HEK293 (cell line): ENCODE results near the gene KIF21A.

ENCODE experiments used
- CTCF ChIA-PET: fragments of 350-600 bp; formaldehyde crosslinking; extraction: SDS; loops from one replicate; lab custom pipeline; 2021; ENCODE audit warnings: antibody characterized with exemption; lab: Yijun Ruan, JAX
- POLR2A ChIA-PET: fragments of 300-600 bp; formaldehyde crosslinking; extraction: SDS; loops from one replicate; lab custom pipeline; 2020; ENCODE audit warnings: antibody characterized with exemption, inconsistent platforms; lab: Yijun Ruan, JAX
- H3K27ac ChIP-seq: fragments of 200-500 bp; sonication (Bioruptor generic); 2 replicates; pipeline ENCODE4 v1.5.1; 2014; ENCODE audit warnings: low read depth, low read length, control low read depth, inconsistent platforms; ENCODE audit errors: extremely low read depth
- H3K36me3 ChIP-seq, 2 experiments: fragments of 200-500 bp in 1 of 2; sonication (Bioruptor generic) in 1 of 2; 1 replicate in 1 of 2; 2 replicates in 1 of 2; pipeline ENCODE4 v1.5.1; 2014 to 2017; ENCODE audit warnings: inconsistent platforms in 2 of 2, low read length in 2 of 2; ENCODE audit not compliant: control insufficient read depth in 2 of 2, insufficient read depth in 1 of 2
- H3K4me1 ChIP-seq: fragments of 200-500 bp; sonication (Bioruptor generic); 2 replicates; pipeline ENCODE4 v1.5.1; 2014; ENCODE audit warnings: mild to moderate bottlenecking, low read length, inconsistent platforms; ENCODE audit not compliant: control insufficient read depth, insufficient read depth
- H3K4me3 ChIP-seq: 2 replicates; pipeline ENCODE4 v1.5.1; 2011; ENCODE audit warnings: low read depth, mild to moderate bottlenecking, control low read depth, low read length, moderate library complexity
- H3K9me3 ChIP-seq: fragments of 200-500 bp; sonication (Bioruptor generic); 2 replicates; pipeline ENCODE4 v1.5.1; 2014; ENCODE audit warnings: low read depth, low read length, inconsistent platforms; ENCODE audit not compliant: control insufficient read depth, insufficient read depth
- BCL11B ChIP-seq: fragments of 450-650 bp; formaldehyde crosslinking; IDR thresholded peaks from 2 replicates; pipeline ENCODE4 v1.5.1; 2016; ENCODE audit warnings: low read depth, missing biosample characterization, missing genetic modification characterization
- HIC1 ChIP-seq: fragments of 450-650 bp; formaldehyde crosslinking; IDR thresholded peaks from 2 replicates; pipeline ENCODE4 v1.5.1; 2016; ENCODE audit warnings: missing biosample characterization, missing genetic modification characterization
- KLF1 ChIP-seq: fragments of 450-650 bp; formaldehyde crosslinking; IDR thresholded peaks from 2 replicates; pipeline ENCODE4 v1.5.1; 2016; ENCODE audit warnings: missing biosample characterization, missing genetic modification characterization
- KLF10 ChIP-seq: fragments of 450-650 bp; IDR thresholded peaks from 2 replicates; pipeline ENCODE4 v1.5.1; 2018; ENCODE audit warnings: missing biosample characterization, mild to moderate bottlenecking, missing genetic modification characterization
- MZF1 ChIP-seq: fragments of 450-650 bp; formaldehyde crosslinking; IDR thresholded peaks from 2 replicates; pipeline ENCODE4 v1.5.1; 2017; ENCODE audit warnings: missing biosample characterization, missing genetic modification characterization, borderline replicate concordance
- PRDM1 ChIP-seq: fragments of 450-650 bp; formaldehyde crosslinking; IDR thresholded peaks from 2 replicates; pipeline ENCODE4; 2016; ENCODE audit warnings: missing biosample characterization, missing genetic modification characterization
- SALL2 ChIP-seq: fragments of 450-650 bp; formaldehyde crosslinking; IDR thresholded peaks from 2 replicates; pipeline ENCODE4 v1.5.0; 2017; ENCODE audit warnings: missing biosample characterization, mild to moderate bottlenecking, missing genetic modification characterization, borderline replicate concordance
- WT1 ChIP-seq: fragments of 450-650 bp; formaldehyde crosslinking; IDR thresholded peaks from 2 replicates; pipeline ENCODE4 v1.5.1; 2016; ENCODE audit warnings: missing biosample characterization, missing genetic modification characterization
- YY2 ChIP-seq: fragments of 450-650 bp; formaldehyde crosslinking; IDR thresholded peaks from 2 replicates; pipeline ENCODE4 v1.5.1; 2016; ENCODE audit warnings: missing biosample characterization, missing genetic modification characterization
- ZBTB20 ChIP-seq: fragments of 450-650 bp; formaldehyde crosslinking; IDR thresholded peaks from 2 replicates; pipeline ENCODE4 v1.5.1; 2016; ENCODE audit warnings: missing biosample characterization, missing genetic modification characterization
- ZNF121 ChIP-seq: fragments of 450-650 bp; formaldehyde crosslinking; IDR thresholded peaks from 2 replicates; pipeline ENCODE4 v1.5.1; 2016; ENCODE audit warnings: missing biosample characterization, missing genetic modification characterization
- ZNF169 ChIP-seq: fragments of 450-650 bp; formaldehyde crosslinking; IDR thresholded peaks from 2 replicates; pipeline ENCODE4 v1.5.1; 2016; ENCODE audit warnings: missing biosample characterization, missing genetic modification characterization
- ZNF174 ChIP-seq: fragments of 450-650 bp; formaldehyde crosslinking; IDR thresholded peaks from 2 replicates; pipeline ENCODE4 v1.5.0; 2017; ENCODE audit warnings: missing biosample characterization, mild to moderate bottlenecking, missing genetic modification characterization
- ZNF175 ChIP-seq: fragments of 450-650 bp; formaldehyde crosslinking; IDR thresholded peaks from 2 replicates; pipeline ENCODE4 v1.5.1; 2016; ENCODE audit warnings: missing biosample characterization, missing genetic modification characterization
- ZNF214 ChIP-seq: fragments of 450-650 bp; formaldehyde crosslinking; IDR thresholded peaks from 2 replicates; pipeline ENCODE4 v1.5.1; 2017; ENCODE audit warnings: missing biosample characterization, mild to moderate bottlenecking, missing genetic modification characterization, borderline replicate concordance
- ZNF311 ChIP-seq: fragments of 450-650 bp; formaldehyde crosslinking; IDR thresholded peaks from 2 replicates; pipeline ENCODE4 v1.5.1; 2017; ENCODE audit warnings: missing biosample characterization, missing genetic modification characterization, borderline replicate concordance
- ZNF335 ChIP-seq: fragments of 450-650 bp; formaldehyde crosslinking; conservative IDR thresholded peaks from 2 replicates; pipeline ENCODE4 v1.5.1; 2016; ENCODE audit warnings: missing biosample characterization, missing genetic modification characterization
- ZNF394 ChIP-seq: fragments of 450-650 bp; formaldehyde crosslinking; IDR thresholded peaks from 2 replicates; pipeline ENCODE4 v1.5.1; 2016; ENCODE audit warnings: missing biosample characterization, missing genetic modification characterization, mild to moderate bottlenecking, moderate library complexity, borderline replicate concordance
- ZNF416 ChIP-seq: fragments of 450-650 bp; formaldehyde crosslinking; IDR thresholded peaks from 2 replicates; pipeline ENCODE4 v1.5.1; 2016; ENCODE audit warnings: missing biosample characterization, missing genetic modification characterization
- ZNF548 ChIP-seq: fragments of 450-650 bp; formaldehyde crosslinking; IDR thresholded peaks from 2 replicates; pipeline ENCODE4 v1.5.1; 2016; ENCODE audit warnings: missing biosample characterization, missing genetic modification characterization
- ZNF561 ChIP-seq: fragments of 450-650 bp; IDR thresholded peaks from 2 replicates; pipeline ENCODE4 v1.5.1; 2018; ENCODE audit warnings: missing biosample characterization, missing genetic modification characterization, borderline replicate concordance
- ZNF600 ChIP-seq: fragments of 450-650 bp; formaldehyde crosslinking; IDR thresholded peaks from 2 replicates; pipeline ENCODE4 v1.5.1; 2016; ENCODE audit warnings: missing biosample characterization, missing genetic modification characterization
- ZNF791 ChIP-seq: fragments of 450-650 bp; formaldehyde crosslinking; IDR thresholded peaks from 2 replicates; pipeline ENCODE4 v1.5.1; 2016; ENCODE audit warnings: missing biosample characterization, missing genetic modification characterization
- ZSCAN23 ChIP-seq: fragments of 450-650 bp; formaldehyde crosslinking; IDR thresholded peaks from 2 replicates; pipeline ENCODE4 v1.5.1; 2016; ENCODE audit warnings: missing biosample characterization, missing genetic modification characterization
- TF ChIP-seq, protein P1 (sequence below): fragments of 450-650 bp; formaldehyde crosslinking; IDR thresholded peaks from 2 replicates; pipeline ENCODE4 v1.5.1; 2017; ENCODE audit warnings: missing biosample characterization, mild to moderate bottlenecking, missing genetic modification characterization, moderate library complexity

Gene KIF21A

DNA sequence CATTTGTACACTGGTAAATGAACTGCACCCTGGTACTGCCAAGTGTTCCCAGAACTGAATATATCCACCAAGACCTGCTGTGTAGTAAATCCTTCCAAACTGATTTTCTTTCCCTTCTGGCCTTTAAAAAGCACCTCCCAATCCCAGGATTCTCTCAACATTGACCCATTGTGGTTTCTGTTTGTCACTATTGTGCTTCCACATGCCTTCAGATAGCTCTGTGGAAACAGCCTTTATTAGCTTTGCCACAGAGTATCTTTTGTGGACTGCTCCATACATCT is 949 bp upstream of the KIF21A start:
- POLR2A ChIA-PET = interaction anchor here (0.6 to 1.8 kb wide), 2 partner anchors 176 to 665 kb away, joined by 4 to 7 read pairs; partner anchors contain the start of gene ABCD2
- peak overlapping the region; percentile 76; the same call in 1 of the 2 replicates for H3K4me3 ChIP-seq

GRCh38 chr12:39442831-39443080 is 164 bp downstream of the KIF21A start:
- Histone ChIP-seq H3K9me3 (no peaks in the 10 kb centered on the region), H3K4me3 (peak overlapping the region; percentile 76), H3K4me1 (peaks cover 17% of the 10 kb centered on the region)
- TF ChIP-seq ZNF169 (no peak), ZNF175 (tag by site-specific recombination) (no peak), ZNF600 (tag by site-specific recombination) (no peak), HIC1 (tag by site-specific recombination) (0 out of 2 replicates have a peak, but pooled peaks have one; percentile 8), YY2 (tag by site-specific recombination) (0 out of 2 replicates have a peak, but pooled peaks have one; percentile 52), ZNF311 (no peak), WT1 (tag by site-specific recombination) (no peak), ZNF121 (tag by site-specific recombination) (no peak), MZF1 (tag by site-specific recombination) (peak; percentile 38; the same call in 1 of the 2 replicates), ZNF791 (tag by site-specific recombination) (0 out of 2 replicates have a peak, but pooled peaks have one; percentile 7), ZNF561 (tag by site-specific recombination) (0 out of 2 replicates have a peak, but pooled peaks have one; percentile 26), ZNF174 (tag by site-specific recombination) (peak; percentile 49; the same call in 1 of the 2 replicates), ZNF416 (tag by site-specific recombination) (no peak), ZBTB20 (tag by site-specific recombination) (no peak; the same call in 1 of the 2 replicates), ZNF214 (tag by site-specific recombination) (no peak), BCL11B (tag by site-specific recombination) (no peak), KLF10 (tag by site-specific recombination) (0 out of 2 replicates have a peak, but pooled peaks have one; percentile 13), ZNF548 (tag by site-specific recombination) (no peak), SALL2 (tag by site-specific recombination) (no peak), PRDM1 (tag by site-specific recombination) (no peak)
- TF ChIP-seq, protein P1, sequence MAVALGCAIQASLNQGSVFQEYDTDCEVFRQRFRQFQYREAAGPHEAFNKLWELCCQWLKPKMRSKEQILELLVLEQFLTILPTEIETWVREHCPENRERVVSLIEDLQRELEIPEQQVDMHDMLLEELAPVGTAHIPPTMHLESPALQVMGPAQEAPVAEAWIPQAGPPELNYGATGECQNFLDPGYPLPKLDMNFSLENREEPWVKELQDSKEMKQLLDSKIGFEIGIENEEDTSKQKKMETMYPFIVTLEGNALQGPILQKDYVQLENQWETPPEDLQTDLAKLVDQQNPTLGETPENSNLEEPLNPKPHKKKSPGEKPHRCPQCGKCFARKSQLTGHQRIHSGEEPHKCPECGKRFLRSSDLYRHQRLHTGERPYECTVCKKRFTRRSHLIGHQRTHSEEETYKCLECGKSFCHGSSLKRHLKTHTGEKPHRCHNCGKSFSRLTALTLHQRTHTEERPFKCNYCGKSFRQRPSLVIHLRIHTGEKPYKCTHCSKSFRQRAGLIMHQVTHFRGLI = peak; percentile 71; the same call in 1 of the 2 replicates
- TF ChIP-seq, all 188 proteins: peak for 8
- H3K36me3 ChIP-seq = no peaks in the 10 kb centered on the region
- peak overlapping the region; percentile 96 for H3K27ac ChIP-seq
- CTCF ChIA-PET = interaction anchor here (0.5 to 1.5 kb wide), 2 partner anchors 34 to 125 kb away, joined by 3 read pairs; no protein-coding TSS in a partner anchor
- POLR2A ChIA-PET = interaction anchor here (0.6 to 1.8 kb wide), 2 partner anchors 177 to 360 kb away, joined by 3 to 7 read pairs; partner anchors contain the start of gene ABCD2

More for the DNA sequence above, 949 bp upstream of the KIF21A start:
- H3K36me3 ChIP-seq = no peaks in the 10 kb centered on the region
- peak overlapping the region; percentile 96; the same call in 1 of the 2 replicates for H3K27ac ChIP-seq
- TF ChIP-seq ZNF335 (tag by site-specific recombination) = peak; percentile 53
- no peak for TF ChIP-seq ZNF121 (tag by site-specific recombination)
- no peak for TF ChIP-seq KLF1 (tag by site-specific recombination)
- no peak for TF ChIP-seq ZNF600 (tag by site-specific recombination)
- TF ChIP-seq ZSCAN23 (tag by site-specific recombination) = no peak
- TF ChIP-seq ZNF394 (tag by site-specific recombination) = no peak
- H3K4me1 ChIP-seq = peaks cover 17% of the 10 kb centered on the region
- no peaks in the 10 kb centered on the region for H3K9me3 ChIP-seq
- CTCF ChIA-PET = interaction anchor here (0.6 to 0.8 kb wide), 5 partner anchors 79 to 1053 kb away, joined by 3 to 4 read pairs (median 3); partner anchors contain the start of gene ABCD2
